NCI-H524 (cell line): ENCODE data around the gene ASTN2.
A peak's percentile ranks its signal among the peaks of the same experiment; 100 is the strongest.
"Not testable (repeated sequence)": the region's sequence is repeated elsewhere in the genome, so short reads cannot be mapped to it uniquely, and the experiment has no call there.

Experiments used
- DNase-seq, 2 experiments: peaks; one replicate each; lab custom pipeline; 2025; lab: John Stamatoyannopoulos, UW

ASTN2 gene

GRCh38 chr9:116703634-116704033 lies 711.2 kb downstream of the ASTN2 start:
- DNase-seq = peak in 1 of 2 experiments; percentile 13

DNA sequence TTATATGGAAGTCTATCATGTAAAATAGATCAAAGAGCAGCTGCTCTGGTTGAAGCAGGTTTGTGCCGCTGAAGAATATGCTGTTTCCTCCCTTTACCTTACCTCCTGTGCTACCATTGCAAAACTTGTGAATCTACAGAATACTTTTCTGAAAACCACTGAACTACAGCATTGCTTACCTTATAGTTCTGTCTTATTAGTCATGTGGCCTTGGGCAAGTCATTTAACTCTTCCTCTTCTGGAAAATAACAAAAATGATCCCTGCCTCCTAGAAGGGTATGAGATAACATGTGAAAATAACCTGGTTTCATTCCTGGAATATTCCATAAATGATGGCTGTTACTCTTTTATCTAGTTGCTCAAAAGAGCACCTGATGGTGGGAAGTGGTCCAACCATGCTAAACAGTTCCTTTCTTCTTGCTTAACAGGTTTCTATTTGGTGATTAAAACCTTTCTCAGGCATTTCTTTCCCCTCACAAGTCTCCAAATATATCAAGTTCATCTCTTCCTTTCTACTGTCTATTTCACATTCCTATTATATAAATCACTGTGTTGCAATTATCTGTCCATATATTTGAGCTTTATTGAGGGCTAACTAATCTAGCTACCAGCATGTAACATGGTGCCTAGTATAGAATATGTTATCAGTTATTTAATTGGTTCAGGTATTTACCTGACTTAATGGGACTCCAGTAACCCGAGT lies 712.8 kb downstream of the ASTN2 start:
- no peak for DNase-seq

- peak in 1 of 2 experiments; percentile 22 for DNase-seq
Observed at GRCh38 chr9:116700882-116701865, 713.7 kb downstream of the ASTN2 start.

DNA sequence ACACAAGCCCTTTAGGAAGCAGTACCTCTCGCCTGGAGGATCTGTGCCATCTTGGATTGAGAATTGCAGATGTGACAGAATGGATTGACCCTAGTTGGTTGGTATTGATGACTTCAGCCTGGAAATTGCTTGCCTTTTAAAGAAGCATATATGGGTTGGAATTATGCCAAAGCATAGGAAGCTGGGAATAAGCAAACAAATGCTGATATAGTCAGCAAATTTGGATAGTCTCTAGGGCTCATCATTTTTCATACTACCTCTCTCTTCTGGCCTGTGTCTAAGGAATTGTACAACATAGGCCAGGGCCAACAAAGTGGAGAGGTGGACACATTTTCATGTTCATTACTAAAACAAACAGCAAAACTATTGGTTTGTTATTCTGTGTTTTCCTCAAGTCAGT lies 714.6 kb downstream of the ASTN2 start:
- DNase-seq = no peak

- DNase-seq = no peak
Observed at GRCh38 chr9:116697887-116698286, 717.0 kb downstream of the ASTN2 start.

DNA sequence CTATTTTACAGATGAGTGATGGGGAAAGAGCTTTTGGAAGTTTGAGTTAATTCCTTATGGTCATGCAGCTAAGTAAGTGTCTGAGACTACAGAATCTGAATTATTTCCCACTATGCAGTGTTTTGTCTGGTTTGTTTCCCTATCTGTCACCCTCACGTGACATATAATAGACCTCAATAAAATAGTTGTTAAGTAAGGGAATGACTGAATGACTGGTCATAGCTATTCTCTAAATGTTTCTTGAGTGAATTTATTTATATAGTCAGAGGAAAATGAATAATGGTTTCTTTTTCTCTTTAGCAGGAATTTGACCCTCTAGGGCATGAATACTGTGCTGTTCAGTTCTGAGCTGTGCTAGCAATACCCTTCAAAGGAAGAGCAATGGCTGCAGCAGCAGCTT lies 717.5 kb downstream of the ASTN2 start:
- DNase-seq = no peak

DNA sequence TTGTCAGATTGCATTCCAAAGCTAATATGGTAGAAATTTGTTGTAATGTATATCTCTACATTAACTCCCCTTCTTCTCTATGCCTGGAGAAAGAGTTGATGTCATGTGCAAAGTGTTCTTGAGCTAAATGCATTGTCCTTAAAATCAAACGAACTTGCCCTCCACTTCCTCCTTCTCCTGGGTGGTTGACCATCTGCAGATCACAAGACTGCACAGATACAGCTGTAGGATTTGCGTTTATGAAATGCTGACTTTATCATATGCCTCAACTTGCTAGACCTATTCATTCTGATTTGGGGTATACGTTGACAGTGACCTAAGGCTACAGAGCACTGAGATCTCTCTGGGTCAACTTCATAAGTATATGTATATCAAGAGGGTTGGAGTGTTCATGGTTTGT lies 719.4 kb downstream of the ASTN2 start:
- DNase-seq = no peak

- no peak for DNase-seq
Observed at GRCh38 chr9:116694785-116695291, 720.0 kb downstream of the ASTN2 start.

DNA sequence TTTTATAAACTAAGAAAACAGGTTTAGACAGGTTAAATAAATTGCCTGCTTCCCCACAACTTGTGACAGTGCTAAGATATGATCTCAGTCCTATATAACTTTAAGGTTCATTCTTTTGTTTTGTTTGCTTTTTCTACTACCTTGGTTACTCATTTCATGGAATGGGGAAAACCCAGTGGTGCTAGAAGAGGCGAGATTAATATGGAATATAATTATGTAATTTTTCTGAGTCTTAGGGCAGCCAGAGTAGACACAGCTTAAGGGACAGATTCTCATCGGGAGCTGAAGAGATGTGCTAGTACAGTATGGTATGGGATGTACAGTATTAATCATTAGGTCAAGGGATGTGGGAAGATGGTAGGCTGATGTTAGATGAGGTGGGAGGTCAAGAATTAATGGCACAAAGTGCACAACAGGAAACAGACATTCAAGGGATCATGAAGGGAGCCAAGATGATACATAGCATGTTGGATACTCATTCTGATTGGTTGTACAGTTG lies 721.6 kb downstream of the ASTN2 start:
- DNase-seq = no peak

DNA sequence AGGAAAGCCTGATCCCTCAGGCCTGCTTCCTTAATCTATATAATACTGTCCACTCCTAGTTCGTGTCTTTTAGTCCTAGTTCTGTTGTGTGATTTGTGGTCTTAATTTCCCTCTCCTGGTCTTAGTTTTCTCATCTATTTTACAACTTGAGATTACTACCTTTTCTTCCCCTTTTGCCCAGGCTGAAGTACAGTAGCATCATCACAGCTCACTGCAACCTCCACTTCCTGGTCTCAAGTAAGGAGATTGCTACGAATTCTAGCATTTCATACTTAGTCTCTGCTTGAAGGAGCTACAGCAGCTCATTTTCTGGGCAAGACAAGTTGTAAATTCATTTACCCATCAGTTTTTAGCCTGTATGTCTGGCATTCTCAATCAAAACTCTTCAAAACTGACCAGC lies 722.2 kb downstream of the ASTN2 start:
- no peak for DNase-seq

DNA sequence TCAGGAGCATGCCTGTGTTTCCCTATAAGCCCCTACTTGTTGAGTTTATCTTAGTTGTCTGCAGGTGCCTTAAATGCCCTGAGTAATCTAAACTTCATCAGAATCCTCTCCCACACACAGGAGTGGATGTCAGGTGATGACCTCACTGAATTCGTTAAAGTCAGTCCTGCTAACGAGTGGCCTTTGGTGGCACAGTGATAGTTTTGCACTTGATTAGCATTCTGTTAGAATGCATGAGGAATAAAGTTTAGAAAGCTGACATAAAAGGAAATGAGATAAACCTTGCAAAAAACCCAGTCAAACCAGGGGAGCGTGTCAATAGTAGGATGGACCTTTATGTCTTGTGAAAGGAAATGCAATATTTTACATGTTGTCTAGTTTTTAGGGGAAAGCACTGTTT lies 723.2 kb downstream of the ASTN2 start:
- DNase-seq = no peak

GRCh38 chr9:116690805-116691204 lies 724.1 kb downstream of the ASTN2 start:
- not testable (repeated sequence) for DNase-seq

GRCh38 chr9:116689486-116690032 lies 725.3 kb downstream of the ASTN2 start:
- DNase-seq = no peak

DNA sequence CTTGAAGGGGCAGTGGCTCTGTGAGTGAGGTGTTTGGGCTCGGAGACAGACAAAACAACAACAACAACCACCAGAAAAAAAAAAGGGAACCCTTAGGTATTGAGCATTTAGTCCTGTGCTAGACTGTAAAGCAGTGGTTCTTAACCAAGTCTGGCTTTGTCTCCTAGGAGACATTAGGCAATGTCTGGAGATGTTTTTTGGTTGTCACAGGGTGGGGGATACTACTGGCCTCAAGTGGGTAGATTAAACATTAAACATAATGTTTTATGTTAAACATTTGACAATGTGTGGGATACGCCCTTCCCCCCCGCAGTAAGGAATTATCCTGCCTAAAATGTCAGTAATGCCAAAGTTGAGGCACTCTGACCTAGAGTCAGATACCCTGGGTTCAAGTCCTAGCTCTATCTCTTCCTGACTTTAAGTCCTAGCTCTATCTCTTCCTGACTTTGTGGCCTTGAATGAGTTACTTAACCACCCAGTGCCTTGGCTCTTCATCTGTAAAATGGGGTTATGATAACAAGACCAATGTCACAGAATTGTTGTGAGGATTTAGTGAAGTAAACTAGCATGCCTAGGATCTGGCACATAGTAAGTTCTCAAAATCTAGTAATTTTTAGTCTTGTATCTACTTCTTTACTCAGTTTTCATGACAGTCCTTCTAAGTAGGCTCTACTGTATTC lies 725.9 kb downstream of the ASTN2 start:
- DNase-seq = no peak

DNA sequence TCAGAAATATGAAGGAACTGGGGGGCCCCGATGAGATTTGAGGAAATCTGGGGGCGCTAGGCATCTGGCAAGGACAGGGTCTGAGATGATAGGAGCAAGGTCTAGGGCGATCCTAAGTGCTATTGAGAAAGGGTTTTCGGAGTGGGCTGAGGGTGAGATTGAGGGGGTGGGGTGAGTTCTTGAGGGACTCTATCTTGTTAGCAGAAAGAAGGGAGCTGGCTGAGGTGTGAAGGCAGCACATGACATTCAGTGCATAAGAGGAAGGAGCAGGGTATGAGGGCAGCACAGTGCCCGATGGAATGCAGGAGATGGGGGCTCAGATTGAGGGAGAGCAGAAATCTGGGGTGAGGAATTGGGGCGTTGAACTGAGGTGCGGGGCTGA lies 727.1 kb downstream of the ASTN2 start:
- peak in 1 of 2 experiments; percentile 49 for DNase-seq

GRCh38 chr9:116687074-116687753 lies 727.6 kb downstream of the ASTN2 start, which contains the start of gene TRIM32:
Gene TRIM32, plus strand, starts transcription at chr9:116687305. Its CDS starts 10,438 bp downstream, at chr9:116697743.
- DNase-seq = peak; percentile 92 to 95

DNA sequence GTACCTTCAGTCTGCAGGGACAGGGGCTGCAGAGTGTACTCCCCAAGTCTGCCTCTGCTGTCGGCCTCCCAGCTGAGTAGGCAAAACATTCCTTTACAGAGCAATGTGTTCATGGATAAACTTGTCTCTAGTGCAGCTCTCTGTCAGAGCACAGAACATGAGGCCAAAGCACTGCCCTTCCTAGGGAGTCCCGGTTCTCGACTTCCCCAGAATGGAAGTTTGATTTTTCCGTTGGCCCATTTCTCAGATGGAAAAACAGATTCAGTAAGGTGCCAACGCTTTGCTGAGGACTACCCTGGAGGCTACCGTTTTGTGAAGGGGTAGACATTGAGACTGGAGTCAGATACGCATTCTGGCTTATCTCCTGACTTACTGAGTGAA lies 728.2 kb downstream of the ASTN2 start:
- DNase-seq = no peak

DNA sequence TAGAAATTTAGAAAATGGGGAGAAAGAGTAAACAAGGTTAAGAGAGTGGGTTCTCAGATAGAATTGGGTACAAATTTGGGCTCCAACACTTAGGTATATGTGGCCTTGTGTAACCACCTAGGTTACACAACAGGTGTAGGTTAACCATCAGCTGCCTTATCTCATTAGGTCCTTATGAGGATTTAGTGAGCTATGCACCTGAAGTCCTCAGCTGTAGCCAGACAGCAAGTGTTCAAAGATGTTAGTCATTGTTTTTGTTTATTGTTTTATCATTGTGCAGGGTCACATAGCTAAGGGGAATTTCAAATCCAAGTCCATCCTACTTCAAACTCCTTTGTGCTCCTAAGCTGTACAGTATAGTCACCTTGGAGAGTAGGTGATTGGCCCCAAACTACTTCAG lies 728.7 kb downstream of the ASTN2 start:
- no peak for DNase-seq

- no peak for DNase-seq
Observed at GRCh38 chr9:116685166-116685565, 729.7 kb downstream of the ASTN2 start.

- no peak for DNase-seq
Observed at GRCh38 chr9:116683535-116683934, 731.3 kb downstream of the ASTN2 start.
